Ovary (tissue), 9 donors: ENCODE data around the gene PRTFDC1. TPM values are rescaled to one million over a fixed set of nuclear protein-coding genes. Genes with fewer than 3 reads are reported as not detected.

ENCODE experiments used
- DNase-seq, 5 donors: peaks; one replicate each; pipeline ENCODE4 v3.0.0-alpha.2; 2019 to 2020
- H3K27ac ChIP-seq, 2 donors: fragments of 200-600 bp; one replicate each; pipeline versions ENCODE4 v1.5.1 to v1.8.0; 2019 to 2022
- H3K27me3 ChIP-seq: fragments of 200-600 bp; one replicate; pipeline ENCODE4 v1.8.0; 2022
- H3K36me3 ChIP-seq: fragments of 200-600 bp; sonication (generic); one replicate; pipeline ENCODE4 v1.5.1; 2019
- H3K4me1 ChIP-seq: one replicate; pipeline ENCODE4 v1.8.1; 2013; ENCODE audit warnings: mild to moderate bottlenecking, moderate library complexity; ENCODE audit not compliant: insufficient read depth
- H3K4me3 ChIP-seq: fragments of 200-600 bp; sonication (generic); one replicate; pipeline ENCODE4 v1.5.1; 2017
- H3K9me3 ChIP-seq, 2 donors: fragments of 200-600 bp in 1 of 2; sonication (generic) in 1 of 2; one replicate each; pipeline versions ENCODE4 v1.5.1 to v1.8.1; 2013 to 2019; ENCODE audit warnings: mild to moderate bottlenecking in 1 of 2, moderate library complexity in 1 of 2
- EP300 ChIP-seq: sonication (generic); formaldehyde crosslinking; IDR thresholded peaks from one replicate; pipeline ENCODE4 v1.6.1; 2017; ENCODE audit warnings: antibody characterized with exemption
- POLR2A ChIP-seq: fragments of 450-650 bp; IDR thresholded peaks from one replicate; pipeline ENCODE4 v1.6.1; 2017; ENCODE audit warnings: antibody characterized with exemption, mild to moderate bottlenecking, moderate library complexity
- WGBS, 3 donors: extraction: QIAGEN DNeasy Blood & Tissue Kit in 1 of 3; methylation state at CpG; one replicate each; pipeline versions ENCODE4 v1.1.5 to v1.1.7; 2013 to 2017; 5-methylcytosine and 5-hydroxymethylcytosine counted together
- intact Hi-C, 4 donors: fragments of 100-400 bp; cut with DNase I; formaldehyde crosslinking; loops; one replicate each; pipeline versions ENCODE4 v1.11.0 to v1.15.1; 2022 to 2023
- polyA plus RNA-seq, 2 donors: library from polyadenylated mRNA; stranded (reverse); fragments of 200-250 nt in 1 of 2; fragments of 350-450 nt in 1 of 2; fragmentation: Illumina TruSeq in 1 of 2; extraction: RNeasy Lipid Tissue Mini Kit (QIAGEN cat#74804) in 1 of 2; gene quantifications; one replicate each; pipeline ENCODE4 v1.2.3, GENCODE V29; 2013 to 2014
- total RNA-seq, 7 donors: library from RNA; depleted of rRNA in 2 of 7; stranded (reverse); fragments of >200 nt in 2 of 7; fragmentation: NEBNext Ultra II Directional in 3 of 7; extraction: Animal tissue kit (Norgen Biotek cat#: 25700) in 3 of 7; gene quantifications; one replicate each; pipeline versions ENCODE4 v1.1.0 to v1.2.4, GENCODE V29; 2016 to 2023
- TF ChIP-seq, protein P1 (sequence below), 3 donors: fragments of 450-650 bp in 2 of 3; fragments of 200-600 bp in 1 of 3; IDR thresholded peaks; one replicate each; pipeline versions ENCODE4 v1.5.1 to v1.8.0; 2016 to 2022; ENCODE audit warnings: antibody characterized with exemption in 3 of 3, mild to moderate bottlenecking in 1 of 3
- donor health status: DM: no; HTN: no; CAD: no; lungs with moderate emphysema.
- donor health status: DM: no; HTN: no; CAD: no.
- donor health status: Bipolar disorder and iron deficiency.
- donor health status: DM: yes; HTN: yes; CAD: no.
- donor health status: DM: no; HTN: no; CAD: no.
- donor health status: DM: yes; HTN: yes; CAD: no.

Gene PRTFDC1
- total and polyA plus RNA-seq, 9 donors: 12.6 to 21.3 (median 14.7) TPM

DNA sequence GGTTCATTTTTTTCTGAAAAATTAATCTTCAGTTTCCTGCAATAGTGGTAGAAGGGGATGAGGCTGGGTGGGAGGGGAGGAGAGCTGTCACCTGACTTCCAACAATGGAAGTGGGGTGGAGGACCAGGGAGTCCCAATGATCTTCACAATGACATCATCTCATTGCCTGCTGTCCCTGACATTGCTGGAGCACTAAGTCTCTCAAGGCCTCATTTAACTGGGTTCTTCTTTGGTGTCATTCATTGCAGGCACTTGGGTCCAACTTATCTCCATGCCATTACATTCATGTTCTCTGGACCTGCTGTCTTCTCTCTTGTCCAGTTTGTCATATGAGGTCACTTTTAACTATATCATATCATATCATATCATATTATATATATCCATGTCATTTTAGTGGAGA lies 34.4 kb downstream of the PRTFDC1 start:
- Histone ChIP-seq H3K27me3 (no peaks in the 10 kb centered on the region), H3K9me3 (no peaks in the 10 kb centered on the region), H3K4me1 (peaks cover 13% of the 10 kb centered on the region), H3K4me3 (no peak overlapping the region), H3K36me3 (no peaks in the 10 kb centered on the region), H3K27ac (no peak overlapping the region)
- TF ChIP-seq EP300 (no peak), POLR2A (no peak)
- TF ChIP-seq, protein P1, sequence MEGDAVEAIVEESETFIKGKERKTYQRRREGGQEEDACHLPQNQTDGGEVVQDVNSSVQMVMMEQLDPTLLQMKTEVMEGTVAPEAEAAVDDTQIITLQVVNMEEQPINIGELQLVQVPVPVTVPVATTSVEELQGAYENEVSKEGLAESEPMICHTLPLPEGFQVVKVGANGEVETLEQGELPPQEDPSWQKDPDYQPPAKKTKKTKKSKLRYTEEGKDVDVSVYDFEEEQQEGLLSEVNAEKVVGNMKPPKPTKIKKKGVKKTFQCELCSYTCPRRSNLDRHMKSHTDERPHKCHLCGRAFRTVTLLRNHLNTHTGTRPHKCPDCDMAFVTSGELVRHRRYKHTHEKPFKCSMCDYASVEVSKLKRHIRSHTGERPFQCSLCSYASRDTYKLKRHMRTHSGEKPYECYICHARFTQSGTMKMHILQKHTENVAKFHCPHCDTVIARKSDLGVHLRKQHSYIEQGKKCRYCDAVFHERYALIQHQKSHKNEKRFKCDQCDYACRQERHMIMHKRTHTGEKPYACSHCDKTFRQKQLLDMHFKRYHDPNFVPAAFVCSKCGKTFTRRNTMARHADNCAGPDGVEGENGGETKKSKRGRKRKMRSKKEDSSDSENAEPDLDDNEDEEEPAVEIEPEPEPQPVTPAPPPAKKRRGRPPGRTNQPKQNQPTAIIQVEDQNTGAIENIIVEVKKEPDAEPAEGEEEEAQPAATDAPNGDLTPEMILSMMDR (IDR thresholded peaks at IDR 0.05): no peak
- intact Hi-C loops: no loop called here
- no peak for DNase-seq

DNA sequence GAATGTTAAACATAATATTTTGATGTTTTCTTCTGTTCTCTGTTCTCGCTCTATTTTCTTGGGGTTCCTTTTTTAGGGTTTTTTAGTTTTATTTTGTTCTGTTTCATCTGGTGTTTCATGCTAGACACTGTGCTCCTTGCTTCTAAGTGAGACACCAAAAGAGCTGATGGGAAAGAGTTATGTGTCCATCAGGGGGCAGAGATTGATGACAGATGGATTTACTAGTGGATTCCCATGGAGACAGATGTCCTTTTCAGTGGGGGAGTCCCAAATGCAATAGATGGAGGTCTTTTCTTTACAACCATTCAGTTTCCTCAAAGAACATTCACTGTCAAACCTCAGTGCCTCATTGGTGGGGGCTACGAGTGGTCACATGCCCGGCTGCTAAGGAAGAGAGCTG lies 34.9 kb downstream of the PRTFDC1 start:
- no peak overlapping the region for H3K27ac ChIP-seq
- WGBS, 3 donors: 96 to 99% (median 97%) methylated on average over 3 of the region's 3 CpGs
- H3K27me3 ChIP-seq: no peaks in the 10 kb centered on the region
- no peak for DNase-seq
- H3K36me3 ChIP-seq: no peaks in the 10 kb centered on the region
- no peaks in the 10 kb centered on the region for H3K9me3 ChIP-seq
- peaks cover 13% of the 10 kb centered on the region for H3K4me1 ChIP-seq
- TF ChIP-seq, protein P1 (IDR thresholded peaks at IDR 0.05): no peak
- TF ChIP-seq POLR2A: no peak
- no peak for TF ChIP-seq EP300
- intact Hi-C loops: no loop called here
- H3K4me3 ChIP-seq: no peak overlapping the region

DNA sequence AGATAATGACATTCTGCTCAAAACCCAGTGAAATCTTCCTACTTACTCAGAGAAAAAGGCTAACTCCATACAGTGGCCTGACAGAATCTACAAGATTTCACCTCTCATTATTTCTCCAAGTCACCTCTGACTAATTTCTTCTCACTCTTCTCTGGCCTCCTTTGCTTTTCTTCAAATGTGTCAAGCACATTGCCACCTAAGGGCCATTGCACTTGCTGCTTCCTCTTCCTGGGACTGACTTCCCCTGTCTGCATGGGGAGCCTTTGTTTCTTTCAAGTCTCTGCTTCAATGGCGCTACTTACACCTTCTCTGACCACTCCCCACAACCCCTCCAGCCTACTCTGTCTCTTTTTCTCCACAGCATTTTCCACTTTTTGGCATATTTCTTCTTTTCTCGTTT lies 36.0 kb downstream of the PRTFDC1 start:
- intact Hi-C loops: no loop called here

DNA sequence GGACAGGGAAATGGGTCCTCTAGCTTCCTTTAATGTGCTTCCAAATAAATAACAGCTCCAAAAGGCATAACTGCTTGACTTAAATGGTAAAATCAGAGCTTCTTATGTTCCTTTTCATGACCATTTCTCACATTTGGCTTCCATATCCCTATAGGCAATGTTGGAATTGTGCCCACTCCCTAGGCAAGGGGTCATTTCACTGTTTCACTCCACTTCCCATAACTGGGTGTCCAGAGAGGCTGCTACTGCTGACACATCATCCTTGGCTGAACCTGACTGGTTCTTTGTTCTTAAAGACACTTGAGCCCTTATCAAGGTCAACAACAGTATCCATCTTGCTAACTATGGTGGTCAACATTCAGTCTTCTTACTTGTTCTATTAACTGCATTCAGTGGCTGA lies 37.1 kb downstream of the PRTFDC1 start:
- intact Hi-C loops: no loop called here
- Histone ChIP-seq H3K36me3 (no peaks in the 10 kb centered on the region), H3K27ac (peak overlapping the region in 1 of 2 donors; percentile 75), H3K4me3 (no peak overlapping the region), H3K27me3 (no peaks in the 10 kb centered on the region), H3K9me3 (no peaks in the 10 kb centered on the region), H3K4me1 (peaks cover 14% of the 10 kb centered on the region)
- DNase-seq: no peak
- TF ChIP-seq, protein P1 (IDR thresholded peaks at IDR 0.05): no peak
- no peak for TF ChIP-seq EP300
- no peak for TF ChIP-seq POLR2A

More for the DNA sequence above, 36.0 kb downstream of the PRTFDC1 start:
- Histone ChIP-seq H3K36me3 (no peaks in the 10 kb centered on the region), H3K27me3 (no peaks in the 10 kb centered on the region), H3K4me1 (peaks cover 14% of the 10 kb centered on the region), H3K9me3 (no peaks in the 10 kb centered on the region), H3K4me3 (no peak overlapping the region), H3K27ac (no peak overlapping the region)
- 83 to 89% (median 83%) methylated on average over 2 of the region's 2 CpGs for WGBS, 3 donors
- no peak for DNase-seq
- no peak for TF ChIP-seq POLR2A
- no peak for TF ChIP-seq EP300
- TF ChIP-seq, protein P1 (IDR thresholded peaks at IDR 0.05): no peak

DNA sequence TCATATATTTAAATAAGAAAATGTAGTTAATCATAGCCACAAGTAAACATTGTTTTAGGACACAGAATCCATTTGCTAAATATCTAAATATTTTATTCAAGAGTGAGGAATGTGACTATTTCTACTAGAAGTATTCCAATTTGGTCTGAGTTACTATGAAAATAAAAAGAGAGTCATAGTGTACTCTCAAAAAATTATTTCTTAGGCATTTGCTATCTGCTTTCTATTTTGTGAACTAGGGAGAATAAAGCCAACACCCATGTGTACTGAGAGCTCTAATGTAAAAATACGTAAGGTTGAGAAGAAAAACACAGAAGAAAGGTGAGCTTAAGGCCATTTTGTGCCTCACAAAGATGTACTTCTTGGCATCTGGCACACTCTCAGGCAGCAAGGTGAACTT lies 38.3 kb downstream of the PRTFDC1 start:
- TF ChIP-seq, protein P1 (IDR thresholded peaks at IDR 0.05): no peak
- TF ChIP-seq EP300 (no peak), POLR2A (no peak)
- no peaks in the 10 kb centered on the region for H3K27me3 ChIP-seq
- H3K36me3 ChIP-seq: no peaks in the 10 kb centered on the region
- intact Hi-C loops: no loop called here
- WGBS, 3 donors: 9 to 21% (median 16%) methylated on average over 1 of the region's 1 CpG
- H3K4me3 ChIP-seq: no peak overlapping the region
- H3K9me3 ChIP-seq: no peaks in the 10 kb centered on the region
- H3K27ac ChIP-seq: peak overlapping the region; percentile 42 to 75
- peaks cover 14% of the 10 kb centered on the region for H3K4me1 ChIP-seq
- no peak for DNase-seq
